Cerebellar nuclear complex (tissue), 1 donor: Measurements from ENCODE around the gene DIDO1.

Experiments used
- DNase-seq, 2 experiments: peaks; one replicate each; lab custom pipeline; 2025; lab: John Stamatoyannopoulos, UW

Gene DIDO1

DNA sequence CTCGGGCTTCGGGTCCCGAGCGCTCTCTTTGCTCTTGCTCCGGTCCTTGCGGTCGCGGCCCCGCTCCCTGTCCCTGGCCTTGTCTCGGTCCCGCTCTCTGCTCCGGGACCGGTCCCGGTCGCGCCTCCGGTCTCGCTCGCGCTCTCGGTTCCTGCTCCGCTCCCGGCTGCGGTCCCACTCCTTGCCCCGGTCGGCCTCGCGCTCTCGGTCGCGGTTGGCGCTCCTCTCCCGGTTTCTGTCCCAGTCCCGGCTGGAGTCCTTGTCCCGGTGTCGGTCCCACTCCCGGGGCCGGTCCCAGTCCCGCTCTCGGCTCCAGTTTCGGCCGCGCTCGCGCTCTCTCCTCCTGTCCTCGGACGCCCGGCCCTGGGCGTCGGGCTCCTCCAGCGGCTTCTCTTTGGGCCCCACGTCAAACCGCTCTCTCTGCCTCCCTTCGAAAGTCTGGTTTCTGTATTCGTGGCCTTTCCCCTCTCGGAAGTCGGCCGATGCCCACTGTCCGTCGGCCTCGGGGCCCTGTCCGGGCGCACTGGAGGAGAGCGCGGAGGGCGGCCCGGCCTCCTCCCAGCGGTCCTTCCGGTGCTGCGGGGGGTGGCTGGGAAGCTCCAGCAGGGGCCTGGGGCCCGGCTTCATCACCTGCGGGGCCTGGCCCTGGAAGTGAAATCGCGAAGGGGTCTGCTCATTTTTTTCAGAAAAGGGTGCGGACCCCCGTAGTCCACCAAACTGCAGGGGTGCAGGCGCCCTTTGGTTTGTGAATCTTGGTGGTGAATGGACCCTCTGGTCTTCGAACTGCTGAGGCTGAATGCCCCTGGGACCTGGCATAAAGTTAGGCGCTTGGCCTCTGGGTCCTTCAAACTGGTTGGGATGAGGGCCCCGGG lies 46.8 kb downstream of the DIDO1 start:
- no peak for DNase-seq

DNA sequence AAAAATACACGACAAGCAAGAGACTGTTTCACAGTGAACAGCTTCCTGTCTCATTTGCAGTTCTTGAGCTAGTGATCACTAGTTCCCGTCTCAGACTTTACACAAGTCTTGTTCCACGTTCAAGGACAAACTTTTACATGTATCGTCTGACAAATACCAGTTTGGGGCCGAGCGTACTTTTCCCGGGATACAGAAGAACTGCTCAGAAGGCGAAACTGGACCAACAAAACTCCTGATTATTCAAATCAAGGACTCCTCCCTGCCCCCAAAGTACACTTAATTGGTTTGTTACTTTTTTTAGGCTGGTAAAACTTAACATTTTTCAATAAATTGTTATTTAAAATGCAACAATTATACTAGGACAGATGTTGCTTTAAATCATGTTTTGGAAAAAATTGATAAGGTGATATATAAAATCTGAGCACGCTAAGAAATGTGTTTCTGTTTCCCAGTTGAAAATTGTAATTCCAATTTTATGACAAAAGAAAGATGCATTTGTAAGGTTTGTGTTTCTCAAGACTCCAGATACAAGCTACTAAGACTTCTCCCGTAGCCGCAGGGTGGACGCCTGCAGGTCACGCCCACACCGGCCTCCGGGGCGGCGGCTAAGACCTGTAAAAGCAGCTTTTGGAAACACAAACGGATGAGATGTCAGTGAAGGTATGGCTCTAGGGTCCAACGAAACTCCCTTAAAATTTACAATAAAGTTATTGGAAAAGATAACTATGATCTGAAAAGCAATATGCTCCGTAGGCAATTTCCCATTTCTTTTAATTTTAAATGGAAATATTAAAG lies 47.9 kb downstream of the DIDO1 start:
- no peak for DNase-seq

DNA sequence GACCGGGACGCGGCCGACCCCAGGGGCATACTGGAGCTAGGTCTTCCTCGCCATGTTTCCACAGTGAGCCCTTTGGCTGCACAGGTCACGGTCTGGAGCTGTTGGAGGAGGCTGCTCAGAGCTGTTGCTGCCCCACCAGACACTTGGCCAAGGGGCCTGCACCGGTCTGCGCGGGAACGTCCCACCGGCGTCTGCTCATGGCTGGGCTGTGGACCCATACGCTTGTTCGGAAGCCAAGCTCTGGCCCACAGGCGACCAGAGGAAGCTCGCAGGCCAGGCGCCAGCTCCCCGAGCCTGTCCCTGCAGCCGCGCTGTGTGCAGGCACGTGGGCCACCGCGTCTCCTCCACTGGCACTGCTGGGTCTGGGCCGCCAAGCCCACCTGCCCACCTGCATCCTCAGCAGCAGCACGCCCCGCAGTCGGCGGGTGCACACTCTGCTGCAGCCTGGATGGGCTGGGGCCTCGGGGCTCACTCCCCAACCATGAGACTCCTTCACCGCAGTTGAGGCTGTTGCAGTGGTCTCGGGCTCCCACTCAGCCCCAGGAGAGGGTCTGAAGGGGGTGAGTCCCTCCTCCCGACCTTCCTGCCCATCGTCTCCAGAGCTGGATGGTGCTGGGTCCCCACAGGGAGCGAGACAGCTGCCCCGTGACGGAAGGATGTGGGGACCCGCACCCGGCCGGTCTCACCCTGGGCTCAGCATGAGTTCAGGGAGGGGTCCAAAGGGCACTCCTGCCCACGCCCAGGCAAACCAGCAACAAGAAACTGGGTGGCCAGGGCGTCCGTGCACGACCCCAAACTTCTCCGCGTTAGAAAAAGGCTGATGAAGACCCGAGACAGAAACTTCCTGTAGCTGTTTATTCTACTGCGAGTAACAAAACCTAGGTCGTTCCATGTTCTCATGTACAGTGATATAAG lies 49.1 kb downstream of the DIDO1 start:
- no peak for DNase-seq

DNA sequence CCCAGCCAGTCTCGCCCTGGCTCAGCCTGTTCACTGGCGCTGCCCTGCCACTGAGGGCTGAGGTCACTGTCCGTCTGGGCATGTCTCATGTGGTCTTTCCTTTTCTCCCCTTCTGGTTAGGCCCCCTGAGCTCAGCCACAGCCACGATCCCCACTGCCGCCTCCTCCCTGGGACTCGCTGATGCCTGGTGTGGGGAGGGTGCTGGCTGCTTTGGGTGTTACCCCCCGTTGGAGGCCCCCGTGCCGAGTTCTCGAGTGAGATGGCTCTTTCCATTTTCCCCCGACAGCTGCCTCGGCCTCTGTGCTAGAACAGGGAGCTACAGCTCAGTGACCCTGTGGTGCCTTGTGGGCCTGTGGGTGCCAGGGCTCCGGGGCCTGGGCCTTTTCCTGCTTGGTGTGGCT lies 49.8 kb downstream of the DIDO1 start:
- no peak for DNase-seq

DNA sequence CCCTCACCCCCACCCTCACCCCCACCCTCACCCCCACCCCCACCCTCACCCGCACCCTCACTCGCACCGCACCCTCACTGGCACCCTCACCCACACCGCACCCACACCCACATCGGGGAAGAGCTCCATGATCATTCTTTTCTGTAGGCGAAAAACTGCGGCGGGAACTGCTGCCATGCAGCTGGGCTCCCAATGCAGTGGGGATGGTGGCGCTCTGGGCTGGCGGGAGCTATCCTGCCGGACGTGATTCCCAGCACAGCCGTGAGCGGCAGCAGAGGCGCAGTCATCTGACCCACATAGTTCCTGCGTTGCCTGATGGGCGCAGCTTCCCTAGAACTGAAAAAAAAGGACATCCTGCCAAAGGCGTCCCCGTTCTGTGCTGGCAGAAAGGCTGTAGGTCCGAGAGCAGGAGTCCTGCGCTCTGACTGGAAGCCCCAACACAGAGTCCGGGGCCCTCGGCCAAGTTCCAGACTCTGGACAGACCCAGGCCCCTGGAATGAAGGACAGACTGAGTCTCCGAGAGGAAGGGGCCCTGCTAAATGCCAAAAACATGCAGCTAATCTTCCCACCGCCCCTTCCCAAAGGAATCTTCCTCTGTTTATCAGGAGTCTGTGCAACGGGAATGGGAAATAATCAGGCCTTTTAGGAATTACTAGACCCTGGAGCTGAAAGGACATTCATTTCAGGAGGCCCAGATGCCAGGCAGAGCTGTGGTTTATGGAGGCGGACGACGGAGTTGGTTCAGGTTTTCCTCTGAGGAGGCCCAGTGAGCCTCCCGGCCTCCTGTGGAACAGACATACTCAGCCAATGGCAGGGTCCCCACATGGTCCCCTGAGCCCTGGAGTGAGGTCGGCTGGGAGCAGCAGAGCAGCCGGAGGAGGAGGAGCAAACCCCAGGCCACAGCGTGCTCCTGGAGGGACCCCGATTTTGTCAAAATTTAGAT lies 50.6 kb downstream of the DIDO1 start:
- DNase-seq, result peak in 1 of 2 experiments; percentile 36

DNA sequence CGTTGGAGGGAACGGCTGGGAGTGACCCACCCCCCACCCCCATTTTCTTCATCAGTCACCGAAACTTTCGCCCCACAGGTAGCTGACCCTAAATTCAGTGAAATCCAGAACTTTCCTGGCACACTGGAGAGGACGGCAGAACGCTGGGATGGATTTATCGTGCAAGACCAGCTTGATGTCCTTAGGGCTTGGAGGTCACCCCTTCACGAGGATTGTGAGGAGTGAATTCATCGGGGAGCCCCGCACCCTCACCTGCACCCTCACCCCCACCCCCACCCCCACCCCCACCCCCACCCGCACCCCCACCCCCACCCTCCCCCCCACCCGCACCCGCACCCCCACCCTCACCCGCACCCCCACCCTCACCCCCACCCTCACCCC lies 51.4 kb downstream of the DIDO1 start:
- DNase-seq, result no peak

DNA sequence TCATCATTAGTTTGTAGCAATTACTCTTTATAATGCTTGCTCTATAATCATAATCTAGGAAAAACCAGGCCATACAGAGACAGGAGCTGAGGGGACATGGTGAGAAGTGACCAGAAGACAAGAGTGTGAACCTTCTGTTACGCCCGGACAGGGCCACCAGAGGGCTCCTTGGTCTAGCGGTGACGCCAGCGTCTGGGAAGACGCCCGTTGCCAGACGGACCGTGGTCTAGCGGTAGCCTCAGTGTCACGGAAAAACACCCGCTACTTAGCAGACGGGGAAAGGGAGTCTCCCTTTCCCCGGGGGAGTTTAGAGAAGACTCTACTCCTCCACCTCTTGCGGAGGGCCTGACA lies 52.6 kb downstream of the DIDO1 start:
- peak in 1 of 2 experiments; percentile 70 for DNase-seq

DNA sequence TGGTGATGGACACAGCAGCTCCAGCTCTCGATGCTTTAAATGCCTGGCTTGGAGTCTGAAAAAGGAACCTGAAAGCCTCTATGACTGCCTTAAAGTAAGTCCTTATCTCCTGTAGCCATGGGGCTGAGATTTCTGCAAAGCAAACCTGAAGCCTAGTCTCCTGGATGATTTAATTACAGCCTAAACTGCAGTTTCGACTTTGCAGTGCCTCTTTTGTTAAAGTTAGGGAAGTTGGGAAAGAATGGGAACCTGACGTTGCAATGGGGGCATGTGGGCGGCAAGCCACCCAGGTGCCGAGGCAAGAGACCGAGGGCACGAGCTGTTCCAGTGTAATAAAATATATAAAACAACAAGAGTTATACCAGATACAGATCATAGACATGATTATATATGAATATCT lies 53.0 kb downstream of the DIDO1 start:
- DNase-seq, result no peak

DNA sequence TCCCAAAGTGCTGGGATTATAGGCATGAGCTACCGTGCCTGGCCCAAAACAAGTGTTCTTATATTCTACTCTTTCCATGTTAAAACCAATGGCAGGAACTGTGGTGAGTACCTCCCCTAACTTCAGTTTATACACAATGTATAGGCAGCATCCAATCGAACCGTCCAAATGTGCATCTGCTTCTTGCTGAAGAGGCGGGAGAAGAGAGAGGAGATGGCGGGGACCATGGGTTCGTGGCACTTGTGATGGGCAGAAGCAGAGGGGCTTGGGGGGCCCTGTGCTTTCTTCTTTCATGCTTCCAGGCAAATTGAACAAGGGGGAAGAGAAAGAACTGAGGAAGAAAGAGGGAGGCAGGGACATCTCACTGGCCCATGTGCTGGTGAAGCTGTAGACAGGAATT lies 53.4 kb downstream of the DIDO1 start:
- DNase-seq, result no peak

DNA sequence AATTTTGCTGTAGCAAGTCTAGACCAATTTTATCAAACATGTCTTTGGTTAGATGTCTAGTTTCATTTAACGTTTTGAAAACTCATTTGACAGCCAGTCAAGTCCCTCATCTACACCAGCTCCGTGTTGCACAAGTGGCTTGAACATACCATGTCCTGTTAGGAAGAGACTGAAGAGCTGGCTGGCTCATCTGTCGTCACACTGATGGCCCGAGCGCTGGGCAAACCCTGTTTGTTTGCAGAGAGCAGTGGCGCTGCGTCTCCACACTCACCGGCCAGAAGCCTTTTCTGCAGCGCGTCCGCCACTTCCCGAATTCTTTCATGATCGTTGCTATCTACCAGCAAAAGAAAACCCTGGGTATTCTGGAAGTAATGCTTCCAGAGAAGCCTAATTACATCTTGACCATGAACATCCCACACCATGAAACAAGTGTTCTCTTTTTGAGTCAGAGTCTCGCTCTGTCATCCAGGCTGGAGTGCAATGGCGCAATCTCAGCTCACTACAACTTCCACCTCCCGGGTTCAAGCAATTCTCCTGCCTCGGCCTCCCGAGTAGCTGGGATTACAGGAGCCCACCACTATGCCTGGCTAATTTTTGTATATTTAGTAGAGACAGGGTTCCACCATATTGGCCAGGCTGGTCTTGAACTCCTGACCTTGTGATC lies 54.0 kb downstream of the DIDO1 start:
- no peak for DNase-seq

DNA sequence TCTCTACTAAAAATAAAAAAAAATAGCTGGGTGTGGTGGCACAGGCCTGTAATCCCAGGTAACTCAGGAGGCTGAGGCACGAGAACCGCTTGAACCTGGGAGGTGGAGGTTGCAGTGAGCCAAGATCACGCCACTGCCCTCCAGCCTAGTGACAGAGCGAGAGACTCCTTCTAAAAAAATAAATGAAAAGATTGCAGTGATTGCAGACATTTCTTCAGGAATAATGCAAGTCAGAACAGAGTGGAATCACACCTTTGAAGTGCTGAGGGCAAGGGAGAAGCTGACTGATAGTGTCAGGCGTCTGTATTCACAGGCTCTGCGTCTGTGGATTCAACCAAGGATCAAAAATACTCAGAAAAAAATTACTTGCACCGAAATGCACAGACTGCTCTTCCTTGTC lies 62.1 kb downstream of the DIDO1 start:
- DNase-seq, result no peak

DNA sequence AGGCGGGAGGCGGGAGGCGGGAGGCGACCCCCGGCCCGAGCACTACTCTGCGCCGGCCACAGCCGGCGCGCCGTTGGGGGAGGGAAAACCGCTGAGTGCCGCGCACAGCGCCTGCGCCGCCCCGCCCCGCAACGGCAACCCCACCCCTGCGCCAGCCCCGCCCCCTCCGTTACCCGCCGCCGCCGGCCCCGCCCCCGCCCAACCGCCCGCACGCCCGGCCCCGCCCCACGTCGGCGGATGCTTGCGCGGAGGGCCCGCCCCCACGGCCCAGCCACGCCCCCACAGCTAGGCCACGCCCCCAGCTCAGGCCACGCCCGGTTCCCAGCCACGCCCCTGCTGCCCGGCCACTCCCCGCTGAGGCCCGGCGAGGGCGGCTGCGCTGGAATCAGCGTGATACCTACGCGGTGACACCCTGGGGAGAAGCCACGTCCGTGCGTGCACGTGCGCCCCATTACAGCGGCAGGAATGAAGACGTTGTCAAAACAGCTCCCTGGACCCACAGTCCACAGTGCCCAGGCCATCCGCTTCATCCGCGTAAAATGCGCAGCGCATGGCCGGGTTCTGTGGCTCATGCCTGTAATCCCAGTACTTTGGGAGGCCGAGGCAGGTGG lies 64.5 kb downstream of the DIDO1 start, which contains the start of gene TCFL5:
TCFL5 (minus strand) TSS at position 97 of the 611 bp plus-strand sequence. CDS start 152 bp downstream, outside the sequence.
- DNase-seq, result peak in 1 of 2 experiments; percentile 24

DNA sequence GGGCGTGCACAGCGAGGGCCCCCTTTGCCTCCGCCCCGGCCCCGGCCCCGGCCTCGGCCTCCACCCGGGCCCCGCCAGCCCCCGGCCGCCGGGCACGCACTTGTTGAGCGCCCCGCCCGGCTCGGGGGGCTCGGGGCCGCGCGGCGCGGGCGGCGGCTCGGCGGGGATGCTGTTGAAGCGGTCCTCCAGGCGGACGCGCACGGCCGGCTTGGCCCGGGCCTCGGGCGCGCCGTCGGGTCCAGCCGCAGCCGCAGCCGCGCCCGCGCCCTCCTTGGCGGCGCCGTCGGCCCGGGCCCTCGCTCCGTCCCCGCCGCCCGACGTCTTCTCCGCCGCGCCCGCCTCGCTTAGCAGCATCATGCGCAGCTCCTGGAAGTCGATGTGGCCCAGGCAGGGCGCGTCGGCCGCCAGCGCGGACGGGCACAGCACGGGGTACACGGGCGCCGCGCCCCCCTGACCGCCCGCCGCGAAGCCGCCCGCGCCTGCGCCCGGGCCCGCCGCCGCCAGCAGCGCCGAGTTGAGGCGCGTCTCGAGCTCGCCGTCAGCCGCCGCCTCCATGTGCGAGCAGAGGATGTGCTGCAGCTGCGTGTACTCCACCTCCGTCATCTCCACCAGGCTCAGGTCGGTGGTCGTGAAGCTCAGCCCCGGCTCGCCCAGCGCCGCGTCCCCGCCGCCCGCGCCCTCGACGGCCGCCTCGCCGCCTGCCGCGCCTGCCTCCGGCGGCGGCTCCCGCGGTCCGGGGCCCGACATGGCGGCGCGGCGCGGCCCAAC lies 65.2 kb downstream of the DIDO1 start:
- no peak for DNase-seq

DNA sequence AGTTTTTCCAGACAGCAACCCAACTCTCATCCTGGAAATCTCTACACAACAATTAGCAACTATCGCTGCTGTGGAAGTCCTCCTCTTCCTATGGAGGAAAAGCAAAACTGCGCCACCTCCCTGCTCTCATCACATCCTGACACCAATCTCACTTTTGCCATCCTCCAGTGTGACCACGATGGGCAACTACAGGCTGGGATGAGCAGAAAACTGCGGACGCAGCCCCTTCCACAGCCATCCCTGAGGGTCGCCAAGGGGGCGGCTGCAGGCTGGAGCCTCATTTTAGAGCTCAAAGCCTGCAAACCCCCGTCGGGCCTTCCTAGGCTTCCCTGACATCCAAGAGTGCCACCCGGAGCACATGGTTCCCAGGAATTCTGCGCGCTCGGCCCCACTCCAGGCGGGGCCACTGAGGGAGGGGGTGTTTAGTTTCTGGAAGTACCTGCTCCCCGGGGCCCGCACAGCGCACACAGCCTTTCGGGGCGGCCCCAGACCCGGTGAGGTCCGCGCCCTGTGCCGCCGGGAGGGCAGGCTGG lies 65.8 kb downstream of the DIDO1 start:
- no peak for DNase-seq

DNA sequence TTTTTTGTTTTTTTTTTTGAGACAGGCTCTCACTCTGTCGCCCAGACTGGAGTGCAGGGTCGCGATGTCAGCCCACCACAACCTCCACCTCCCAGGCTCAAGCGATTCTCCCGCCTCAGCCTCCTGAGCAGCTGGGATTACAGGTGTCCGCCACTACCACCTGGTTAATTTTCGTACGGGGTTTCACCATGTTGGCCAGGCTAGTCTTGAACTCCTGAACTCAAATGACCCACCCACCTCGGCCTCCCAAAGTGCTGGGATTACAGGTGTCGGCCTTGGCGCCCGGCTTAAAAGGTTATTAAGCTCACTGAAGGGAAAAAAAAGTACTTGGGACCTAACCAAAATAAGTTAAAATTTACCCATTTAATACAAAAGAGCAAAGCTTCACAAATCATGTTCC lies 66.6 kb downstream of the DIDO1 start:
- no peak for DNase-seq

DNA sequence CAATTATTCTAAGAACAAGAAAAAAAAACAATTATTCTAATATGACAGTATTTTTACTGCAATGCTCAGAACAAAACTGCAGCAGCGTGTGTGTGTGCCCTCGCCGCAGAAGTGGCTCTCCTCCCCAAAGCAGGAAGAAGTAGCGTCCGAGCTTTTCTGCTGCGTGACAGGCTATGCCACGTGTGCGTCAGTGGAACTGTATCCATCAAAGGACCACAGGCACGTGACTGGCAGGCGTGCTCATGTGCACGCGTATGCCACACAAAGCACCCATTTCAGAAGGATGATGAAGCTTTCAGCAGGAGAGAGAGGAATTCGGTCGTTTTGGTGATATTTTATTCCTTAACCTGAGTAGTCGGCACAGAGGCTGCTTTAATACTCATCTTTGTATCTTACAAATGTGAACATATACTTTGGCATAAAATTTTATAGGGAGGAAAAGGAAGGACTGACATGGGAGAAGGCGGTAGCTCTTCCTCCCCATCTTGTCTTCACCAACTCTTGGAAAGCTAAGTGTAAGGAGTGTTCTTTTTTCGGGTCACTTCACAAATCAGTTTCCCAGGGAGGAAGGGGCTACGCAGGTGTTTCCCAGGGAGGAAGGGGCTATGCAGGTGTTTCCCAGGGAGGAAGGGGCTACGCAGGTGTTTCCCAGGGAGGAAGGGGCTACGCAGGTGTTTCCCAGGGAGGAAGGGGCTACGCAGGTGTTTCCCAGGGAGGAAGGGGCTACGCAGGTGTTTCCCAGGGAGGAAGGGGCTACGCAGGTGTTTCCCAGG lies 68.1 kb downstream of the DIDO1 start:
- DNase-seq, result no peak

DNA sequence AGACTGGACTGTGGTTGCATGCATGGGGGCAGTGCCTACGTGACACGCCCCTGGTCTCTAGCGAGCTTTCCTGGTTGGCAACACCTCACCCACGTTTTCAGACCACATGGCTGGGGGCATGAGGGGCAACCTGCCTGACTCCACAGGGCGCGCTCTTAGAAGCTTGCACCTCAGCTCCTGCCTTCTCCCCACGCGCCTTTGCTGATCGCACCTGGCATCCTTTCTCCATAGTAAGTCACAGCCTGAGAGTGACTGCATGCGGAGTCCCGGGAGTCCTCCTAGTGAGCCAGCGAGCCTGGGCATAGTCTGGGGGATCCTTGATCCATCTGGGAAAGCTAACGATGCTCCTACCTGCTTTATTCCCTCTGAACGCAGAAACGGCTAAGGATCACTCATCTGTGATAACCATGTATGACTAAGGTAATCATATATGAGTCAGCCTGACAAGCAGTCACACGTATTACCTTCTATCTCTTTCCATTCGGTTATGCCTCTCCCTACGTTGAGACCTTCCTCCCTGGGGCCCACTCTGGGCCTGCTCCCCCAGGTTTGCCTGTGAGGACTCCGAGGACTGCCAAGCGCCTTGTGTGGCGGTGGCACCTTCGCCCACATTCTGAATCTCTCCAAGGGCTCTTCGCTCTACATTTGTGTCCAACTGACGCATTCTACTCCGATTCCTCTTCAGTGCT lies 69.2 kb downstream of the DIDO1 start:
- DNase-seq, result no peak

DNA sequence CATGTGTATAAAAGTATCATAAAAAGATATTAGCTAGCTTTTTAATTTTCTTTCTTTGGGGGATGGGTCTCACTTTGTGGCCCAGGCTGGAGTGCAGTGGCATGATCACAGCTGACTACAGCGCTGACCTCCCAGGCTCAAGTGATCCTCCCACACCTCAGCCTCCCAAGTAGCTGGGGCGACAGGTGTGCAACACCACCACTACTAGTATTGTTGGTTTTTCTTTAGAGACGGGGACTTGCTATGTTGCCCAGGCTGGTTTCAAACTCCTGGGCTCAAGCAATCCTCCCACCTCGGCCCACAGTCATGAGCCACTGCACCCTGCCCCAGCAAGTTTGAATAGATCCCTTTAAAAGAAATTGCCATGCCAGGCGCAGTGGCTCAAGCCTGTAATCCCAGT lies 71.2 kb downstream of the DIDO1 start:
- no peak for DNase-seq
